SKM-1 treated with dmso at 0.1 percent for 144 hours (cell line): Measurements from ENCODE around the gene PWP2.
"Not testable (repeated sequence)": the region's sequence is repeated elsewhere in the genome, so short reads cannot be mapped to it uniquely, and the experiment has no call there.

Experiments
- DNase-seq: peaks from one replicate; lab custom pipeline; 2025; ENCODE audit not compliant: unreplicated experiment; lab: John Stamatoyannopoulos, UW

The PWP2 gene

DNA sequence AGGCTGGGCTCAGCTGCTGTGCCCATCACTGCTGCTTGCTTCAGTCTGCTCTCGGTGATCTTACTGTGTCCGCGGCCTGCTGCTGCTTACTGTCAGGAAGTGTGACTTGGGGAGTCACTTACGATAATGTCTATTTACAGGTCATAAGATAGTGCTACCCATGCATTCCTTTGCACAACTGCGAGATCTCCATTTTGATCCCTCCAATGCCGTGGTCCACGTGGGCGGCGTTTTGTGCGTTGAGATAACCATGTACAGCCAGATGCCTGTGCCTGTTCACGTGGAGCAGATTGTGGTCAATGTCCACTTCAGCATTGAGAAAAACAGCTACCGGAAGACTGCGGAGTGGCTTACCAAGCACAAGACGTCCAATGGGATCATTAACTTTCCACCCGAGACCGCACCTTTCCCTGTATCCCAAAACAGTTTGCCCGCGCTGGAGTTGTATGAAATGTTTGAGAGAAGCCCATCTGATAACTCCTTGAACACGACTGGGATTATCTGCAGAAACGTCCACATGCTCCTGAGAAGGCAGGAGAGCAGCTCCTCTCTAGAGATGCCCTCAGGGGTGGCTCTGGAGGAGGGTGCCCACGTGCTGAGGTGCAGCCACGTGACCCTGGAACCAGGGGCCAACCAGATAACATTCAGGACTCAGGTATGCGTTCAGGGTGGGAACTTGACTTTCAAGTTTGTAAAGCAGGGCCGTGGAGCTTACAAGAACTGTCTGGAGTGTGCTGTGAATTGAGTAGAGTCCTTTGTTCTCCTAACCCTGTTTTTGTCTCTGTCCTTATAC lies 24.4 kb upstream of the PWP2 start:
- DNase-seq: no peak

DNA sequence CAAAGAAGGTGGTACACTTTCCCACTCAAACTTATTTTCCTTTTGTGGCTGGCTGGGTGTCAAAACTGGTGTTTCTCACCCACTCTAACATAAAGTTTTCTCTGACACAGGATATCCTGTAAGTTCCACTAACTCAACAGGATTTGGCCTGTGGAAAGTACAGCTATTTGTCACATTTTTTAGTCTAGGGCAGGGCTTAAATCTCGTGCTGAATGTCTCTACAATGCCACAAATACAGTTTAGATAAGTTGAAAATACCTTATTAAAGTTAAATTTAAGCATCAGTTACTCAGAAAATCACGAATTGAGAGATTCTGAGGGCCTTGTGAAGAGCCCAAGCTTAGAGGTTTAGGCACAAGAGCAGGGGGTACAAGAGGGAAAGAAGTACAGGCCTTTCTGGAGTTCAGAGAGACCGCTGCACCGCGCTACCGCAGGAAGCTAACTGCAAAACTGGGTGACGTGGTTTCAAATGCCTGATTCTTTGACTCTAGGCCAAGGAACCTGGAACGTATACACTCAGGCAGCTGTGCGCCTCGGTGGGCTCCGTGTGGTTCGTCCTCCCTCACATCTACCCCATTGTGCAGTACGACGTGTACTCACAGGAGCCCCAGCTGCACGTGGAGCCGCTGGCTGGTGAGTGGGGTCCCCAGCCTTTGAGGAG lies 23.4 kb upstream of the PWP2 start:
- DNase-seq: no peak

- no peak for DNase-seq
These were observed 22.5 kb upstream of the PWP2 start for GRCh38 chr21:44084496-44085241.

DNA sequence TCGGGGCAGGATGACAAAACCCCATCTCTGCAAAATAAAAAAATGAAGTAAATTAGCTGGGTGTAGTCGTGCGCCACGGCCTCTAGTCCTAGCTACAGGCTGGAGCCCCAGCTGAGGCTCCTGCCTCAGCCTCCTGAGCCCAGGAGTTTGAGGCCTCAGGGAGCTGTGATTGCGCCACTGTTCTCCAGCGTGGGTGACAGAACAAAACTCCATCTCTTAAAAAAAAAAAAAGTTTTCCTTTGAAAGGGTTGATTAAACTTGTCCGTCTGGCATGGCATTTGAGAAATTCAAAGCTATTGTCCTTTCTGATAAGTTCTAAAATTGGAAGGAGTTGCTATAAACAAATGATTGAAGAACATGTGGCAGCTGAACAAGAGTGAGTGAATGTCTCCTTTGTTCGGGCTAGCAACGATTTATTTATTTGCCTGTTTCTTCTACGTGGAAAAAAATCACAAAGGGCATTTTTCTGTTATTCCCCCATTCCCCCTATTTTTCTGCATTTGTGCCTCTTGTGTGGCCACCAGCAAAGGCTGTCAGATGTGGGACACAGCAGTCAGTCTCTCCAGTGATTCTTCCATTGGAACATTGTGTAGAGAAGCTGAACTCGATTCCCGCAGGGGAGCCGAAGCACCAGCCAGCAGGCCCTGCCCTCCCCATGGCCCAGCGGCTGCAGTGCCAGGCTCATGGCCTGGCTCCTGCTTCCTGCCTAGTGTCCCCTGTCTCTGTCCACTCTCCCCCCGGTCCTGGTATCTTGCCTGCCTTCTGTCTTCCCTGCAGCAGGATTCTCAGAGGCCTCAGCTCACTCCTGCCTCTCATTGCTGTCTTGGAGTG lies 21.5 kb upstream of the PWP2 start:
- DNase-seq: no peak

- no peak for DNase-seq
These were observed 20.4 kb upstream of the PWP2 start for GRCh38 chr21:44086636-44087425.

DNA sequence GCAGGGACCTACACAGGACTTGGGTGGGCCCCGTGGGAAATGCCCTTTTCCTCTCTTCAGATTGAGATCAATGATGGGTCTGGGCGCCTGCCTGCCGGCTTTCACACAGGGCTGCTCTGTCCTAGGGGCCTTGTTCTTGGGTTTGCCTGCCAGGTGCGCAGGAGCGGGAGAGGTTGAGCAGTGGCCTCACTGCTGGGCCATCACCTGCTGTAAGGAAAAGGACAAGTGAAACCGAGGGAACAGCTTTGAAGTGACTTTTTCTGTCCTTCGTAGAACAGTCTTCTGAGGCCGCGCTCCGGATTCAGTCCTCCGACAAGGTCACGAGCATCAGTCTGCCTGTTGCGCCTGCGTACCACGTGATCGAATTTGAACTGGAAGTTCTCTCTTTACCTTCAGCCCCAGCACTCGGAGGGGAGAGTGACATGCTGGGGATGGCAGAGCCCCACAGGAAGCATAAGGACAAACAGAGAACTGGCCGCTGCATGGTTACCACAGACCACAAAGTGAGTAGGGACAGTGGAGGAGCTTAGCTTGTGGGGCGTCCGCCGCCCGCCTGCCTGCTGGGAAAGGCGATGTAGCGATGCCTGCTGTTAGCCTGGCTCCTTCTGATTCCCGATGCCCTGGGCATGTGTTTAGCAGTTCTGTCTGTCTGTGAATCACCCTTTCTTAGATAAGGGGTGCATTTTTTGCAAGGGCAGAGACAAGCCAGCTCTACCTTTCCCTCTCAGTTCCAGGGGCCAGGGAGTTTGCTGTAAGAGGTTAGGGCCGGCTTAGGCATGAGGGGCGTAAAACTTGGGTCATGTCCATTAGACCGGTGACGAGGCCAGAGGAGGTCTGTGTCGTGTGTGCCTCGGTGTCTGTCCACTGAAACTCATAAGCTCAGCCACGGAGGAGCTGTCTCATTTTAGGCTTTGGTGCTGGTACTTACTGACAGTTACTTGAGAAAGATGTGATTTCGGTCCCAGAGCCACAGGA lies 19.5 kb upstream of the PWP2 start:
- no peak for DNase-seq

- no peak for DNase-seq
These were observed 18.8 kb upstream of the PWP2 start for GRCh38 chr21:44088401-44088780.

DNA sequence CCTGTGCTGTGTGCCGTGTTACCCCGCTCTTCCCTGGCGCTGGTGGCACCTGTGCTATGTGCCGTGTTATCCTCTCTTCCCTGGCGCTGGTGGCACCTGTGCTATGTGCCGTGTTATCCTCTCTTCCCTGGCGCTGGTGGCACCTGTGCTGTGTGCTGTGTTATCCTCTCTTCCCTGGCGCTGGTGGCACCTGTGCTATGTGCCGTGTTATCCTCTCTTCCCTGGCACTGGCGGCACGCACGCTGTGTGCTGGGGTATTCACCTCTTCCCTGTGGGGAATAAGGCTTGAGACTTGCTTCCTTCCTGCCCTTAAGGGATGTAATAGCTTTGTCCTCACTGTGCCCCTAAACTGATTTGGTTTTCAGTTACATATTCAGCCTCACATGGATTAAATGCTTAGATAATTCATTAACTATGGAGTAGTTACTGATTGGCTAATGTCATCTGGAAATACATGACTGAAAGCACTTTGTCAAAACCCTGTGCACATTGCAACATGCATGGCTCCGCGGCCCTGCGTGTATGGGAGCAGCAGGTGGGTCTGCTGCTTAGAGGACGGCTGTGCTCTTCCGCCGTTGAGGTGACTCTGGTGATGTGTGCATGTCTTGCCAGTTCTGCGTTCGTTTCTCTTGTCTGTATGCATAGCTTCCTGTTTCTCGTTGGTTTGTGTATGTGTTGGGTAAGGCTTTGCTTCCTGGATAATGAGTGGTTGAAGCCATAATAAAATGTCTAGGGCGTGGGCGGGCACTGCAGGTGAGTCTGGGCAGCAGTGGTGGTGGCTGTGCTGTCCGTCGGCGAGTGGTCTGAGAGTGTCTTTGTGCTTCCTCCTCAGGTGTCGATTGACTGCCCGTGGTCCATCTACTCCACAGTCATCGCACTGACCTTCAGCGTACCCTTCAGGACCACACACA lies 17.9 kb upstream of the PWP2 start:
- DNase-seq: no peak

DNA sequence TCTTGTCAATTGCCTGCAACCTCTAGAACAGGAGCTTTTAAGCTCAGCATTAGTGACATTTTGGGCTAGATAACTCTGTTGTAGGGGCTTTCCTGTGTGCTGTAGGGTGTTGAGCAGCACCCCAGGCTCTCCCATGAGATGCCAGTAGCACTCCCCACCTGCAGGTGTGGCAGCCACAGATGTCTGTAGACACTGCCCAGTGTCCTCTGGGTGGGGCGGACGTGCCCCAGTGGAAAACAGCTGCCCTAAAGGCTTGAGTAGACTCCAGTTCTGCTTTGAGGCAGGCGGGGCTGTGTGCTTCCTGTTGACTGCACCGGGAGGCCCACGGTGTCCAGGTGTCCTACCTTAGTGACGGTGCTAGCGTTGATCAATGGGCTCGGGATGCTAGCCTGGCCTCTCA lies 16.9 kb upstream of the PWP2 start:
- no peak for DNase-seq

- DNase-seq: no peak
These were observed 15.0 kb upstream of the PWP2 start for GRCh38 chr21:44092211-44092610.

- no peak for DNase-seq
These were observed 13.4 kb upstream of the PWP2 start for GRCh38 chr21:44093761-44094160.

DNA sequence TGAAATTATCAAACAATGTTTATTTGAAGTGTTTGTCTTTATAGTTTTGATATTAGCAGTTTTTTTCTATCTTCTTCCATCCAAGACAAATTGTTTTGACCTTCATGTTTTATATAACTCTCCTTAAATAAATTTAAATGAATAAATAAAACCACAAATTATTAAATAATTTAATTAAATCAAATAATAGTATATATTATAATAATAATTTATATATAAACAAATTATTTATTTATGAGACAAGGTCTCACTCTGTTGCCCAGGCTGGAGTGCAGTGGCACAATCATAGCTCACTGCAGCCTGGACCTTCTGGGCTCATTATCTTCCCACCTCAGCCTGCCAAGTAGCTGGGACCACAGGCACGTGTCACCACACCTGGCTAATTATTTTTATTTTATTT lies 12.4 kb upstream of the PWP2 start:
- DNase-seq: no peak

GRCh38 chr21:44098507-44098906 lies 8.7 kb upstream of the PWP2 start:
- DNase-seq: not testable (repeated sequence)

DNA sequence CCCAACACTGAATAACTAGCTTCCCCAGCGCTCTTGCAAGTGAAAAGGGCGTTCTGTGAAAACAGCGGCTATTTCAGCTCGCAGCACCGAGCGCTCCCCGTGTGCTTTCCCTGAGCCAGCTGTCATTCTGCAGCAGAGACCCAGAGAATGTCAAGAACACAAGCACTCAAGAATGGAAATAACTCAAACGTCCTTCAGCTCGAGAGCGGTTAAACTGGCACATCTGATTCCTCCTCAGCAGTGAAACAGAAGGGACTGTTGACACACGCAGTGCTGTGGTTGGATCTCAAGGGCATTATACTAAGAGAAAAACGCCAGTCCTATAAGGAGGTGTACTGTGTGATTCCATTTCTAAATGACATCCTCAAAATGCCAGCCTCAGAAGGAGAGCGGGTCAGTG lies 8.2 kb upstream of the PWP2 start:
- DNase-seq: not testable (repeated sequence)

- not testable (repeated sequence) for DNase-seq
These were observed 390 bp downstream of the PWP2 start for GRCh38 chr21:44107589-44107988.

GRCh38 chr21:44113702-44114371 lies 6.6 kb downstream of the PWP2 start:
- not testable (repeated sequence) for DNase-seq

DNA sequence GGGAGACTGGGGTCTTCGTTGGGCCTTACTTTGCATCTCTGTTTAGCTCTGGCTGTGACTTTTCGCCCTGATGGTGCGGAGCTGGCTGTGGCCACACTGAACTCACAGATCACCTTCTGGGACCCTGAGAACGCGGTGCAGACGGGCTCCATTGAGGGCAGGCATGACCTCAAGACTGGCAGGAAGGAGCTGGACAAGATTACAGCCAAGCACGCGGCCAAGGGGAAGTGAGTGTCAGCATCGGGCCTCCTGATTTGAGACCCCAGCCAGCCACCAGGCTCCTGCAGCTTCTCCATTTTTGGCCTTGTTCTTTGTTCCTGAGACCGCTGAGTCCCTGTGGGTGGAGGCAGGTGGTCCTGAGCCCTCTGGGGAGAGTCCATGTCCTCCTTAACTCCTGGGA lies 14.9 kb downstream of the PWP2 start:
- DNase-seq: not testable (repeated sequence)

DNA sequence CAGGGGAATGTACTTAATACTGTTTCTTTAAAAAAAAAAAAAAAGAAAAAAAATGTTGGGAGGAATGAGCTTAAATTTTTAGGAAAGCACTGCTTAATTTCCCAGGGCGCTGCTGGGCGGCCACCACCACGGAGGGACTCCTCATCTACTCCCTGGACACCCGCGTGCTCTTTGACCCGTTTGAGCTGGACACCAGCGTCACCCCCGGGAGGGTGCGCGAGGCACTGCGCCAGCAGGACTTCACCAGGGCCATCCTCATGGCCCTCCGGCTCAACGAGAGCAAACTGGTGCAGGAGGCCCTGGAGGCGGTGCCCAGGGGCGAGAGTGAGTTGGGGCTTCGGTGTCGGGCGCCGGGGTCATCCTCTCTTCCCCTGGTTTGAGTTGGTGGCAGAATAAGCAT lies 20.6 kb downstream of the PWP2 start:
- not testable (repeated sequence) for DNase-seq
